ENCODE data around the gene LRRN4CL.
A peak's percentile ranks its signal among the peaks of the same experiment; 100 is the strongest.
"Not testable (repeated sequence)": the region's sequence is repeated elsewhere in the genome, so short reads cannot be mapped to it uniquely, and the experiment has no call there.

LRRN4CL gene

DNA sequence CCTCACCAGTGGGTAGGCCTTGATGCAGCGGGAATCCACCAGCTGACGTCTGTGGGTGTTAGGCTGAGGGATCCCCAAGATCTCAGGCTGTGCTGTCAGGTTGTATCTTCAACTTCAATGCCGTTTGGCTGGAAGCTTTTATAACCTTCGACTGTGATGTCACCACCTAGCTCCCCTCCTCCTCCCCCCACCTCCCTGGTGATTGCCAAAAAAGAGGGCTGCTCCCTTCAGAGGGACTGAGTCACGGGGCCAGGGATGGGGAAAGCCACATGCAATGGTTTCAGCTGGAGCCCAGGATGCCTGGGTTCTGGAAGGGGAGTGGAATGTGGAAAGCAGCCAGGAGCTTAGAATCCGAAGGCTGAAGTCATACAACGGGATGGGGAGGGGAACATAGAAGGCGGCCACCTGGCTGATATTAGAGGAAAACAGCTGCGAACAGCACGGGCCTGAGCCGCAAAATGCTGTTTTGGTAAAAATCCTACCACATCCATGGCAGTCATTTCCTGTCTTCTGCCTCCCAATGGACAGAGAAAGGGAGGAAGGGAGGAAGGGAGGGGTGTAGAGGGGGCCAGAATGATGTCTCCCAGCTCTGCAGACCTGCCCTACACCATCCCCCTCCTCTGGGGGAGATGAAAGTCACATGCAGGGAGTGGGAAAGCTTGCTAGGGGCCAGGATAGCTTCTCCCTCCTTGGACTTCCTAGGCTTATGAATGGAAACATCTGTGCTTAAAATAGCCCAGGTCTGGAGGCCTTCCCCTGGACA is at the start of gene LRRN4CL:
TSS of gene LRRN4CL (minus strand) at position 110 of the 763 bp plus-strand sequence. CDS start 1,022 bp downstream, outside the sequence.
- FAIRE-seq: no peak

GRCh38 chr11:62737196-62737595 is 47.9 kb upstream of the LRRN4CL start:
- no peak for FAIRE-seq

- FAIRE-seq: no peak
Measured at GRCh38 chr11:62732830-62733229, 43.5 kb upstream of the LRRN4CL start.

- not testable (repeated sequence) for FAIRE-seq
Measured at GRCh38 chr11:62730076-62730475, 40.7 kb upstream of the LRRN4CL start.

DNA sequence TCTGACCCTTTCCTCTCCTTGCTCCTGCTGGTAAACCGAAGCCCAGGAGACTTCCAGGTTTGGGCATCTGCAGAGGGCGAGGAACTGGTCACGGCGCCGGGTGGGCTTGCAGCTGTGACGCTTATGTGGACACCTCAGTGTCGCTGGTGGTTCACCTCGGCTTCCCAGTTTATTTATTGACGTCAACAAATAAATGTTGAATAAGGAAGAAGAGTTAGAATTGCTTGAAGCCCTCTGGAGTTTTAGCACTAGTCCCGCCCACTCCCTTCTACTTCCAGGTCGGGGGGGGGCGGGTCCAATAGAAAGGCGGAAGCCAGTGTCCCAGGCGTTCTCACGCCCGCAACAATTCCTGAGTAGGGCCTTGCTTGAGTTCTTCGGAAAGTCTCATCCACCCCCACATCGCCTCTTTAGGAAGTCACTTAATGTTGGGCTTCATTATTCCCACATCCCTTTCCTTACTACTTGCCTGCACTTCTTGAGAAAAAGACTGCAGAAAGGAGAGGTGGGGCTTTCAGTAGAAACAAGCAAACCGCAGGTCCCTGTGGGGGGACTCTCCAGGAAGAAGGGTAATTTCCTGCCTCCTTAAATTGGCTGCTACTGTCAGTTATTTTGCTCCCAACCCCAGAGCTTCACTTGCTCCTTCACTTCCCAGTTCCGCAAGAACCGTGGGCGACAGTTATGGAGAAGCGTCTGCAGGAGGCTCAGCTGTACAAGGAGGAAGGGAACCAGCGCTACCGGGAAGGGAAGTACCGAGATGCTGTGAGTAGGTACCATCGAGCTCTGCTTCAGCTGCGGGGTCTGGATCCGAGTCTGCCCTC is 39.0 kb upstream of the LRRN4CL start, which contains the start of gene TTC9C:
TSS of gene TTC9C (plus strand) at position 316 of the 818 bp plus-strand sequence. CDS start at position 679, 363 bp downstream.
- peak; percentile 39 for FAIRE-seq

- FAIRE-seq: peak; percentile 88
Measured at GRCh38 chr11:62727872-62728170, 38.5 kb upstream of the LRRN4CL start.

- peak; percentile 86 for FAIRE-seq
Measured at GRCh38 chr11:62727165-62727871, 38.0 kb upstream of the LRRN4CL start, which contains the start of gene HNRNPUL2. HNRNPUL2 (minus strand) TSS chr11:62727457; CDS start chr11:62727156, 301 bp downstream.

GRCh38 chr11:62726915-62727164 is 37.5 kb upstream of the LRRN4CL start:
- no peak for FAIRE-seq

DNA sequence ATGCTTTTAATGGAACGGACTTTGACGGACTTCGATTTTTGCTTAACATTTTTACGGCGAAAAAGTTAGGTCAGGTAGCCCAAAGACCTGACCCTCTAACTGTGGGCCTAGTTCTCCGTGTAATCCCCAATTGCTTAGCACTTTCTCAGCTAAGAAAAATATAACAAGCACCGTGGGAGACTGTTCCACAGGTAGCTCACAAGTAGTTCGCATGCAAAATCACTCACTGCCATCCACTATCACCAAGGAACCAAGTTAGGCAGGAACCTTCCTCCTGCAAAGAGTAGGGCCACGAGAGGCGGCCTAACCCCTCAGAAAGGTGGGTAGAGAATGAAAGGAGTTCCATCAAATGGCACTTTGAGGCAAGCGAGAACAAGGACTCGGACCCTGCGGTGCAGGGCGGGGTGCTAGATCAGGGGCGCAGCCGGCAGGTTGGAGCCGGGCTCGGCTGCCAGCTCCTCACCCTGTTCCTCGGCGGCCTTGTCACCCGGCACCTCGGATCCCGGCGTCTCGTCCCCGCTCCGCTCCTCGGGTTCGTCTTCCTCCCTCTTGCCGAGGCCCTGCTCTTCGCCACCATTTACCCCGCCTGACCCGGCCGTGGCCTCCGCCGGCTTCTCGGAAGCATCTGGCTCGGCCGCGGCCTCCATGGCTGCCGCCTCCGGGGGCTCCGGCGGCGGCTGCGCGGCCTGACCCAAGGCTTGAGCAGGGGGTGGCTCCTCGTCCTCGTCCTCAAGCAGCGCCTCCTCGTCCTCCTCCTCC is 37.0 kb upstream of the LRRN4CL start:
- no peak for FAIRE-seq

GRCh38 chr11:62725646-62726045 is 36.3 kb upstream of the LRRN4CL start:
- no peak for FAIRE-seq

DNA sequence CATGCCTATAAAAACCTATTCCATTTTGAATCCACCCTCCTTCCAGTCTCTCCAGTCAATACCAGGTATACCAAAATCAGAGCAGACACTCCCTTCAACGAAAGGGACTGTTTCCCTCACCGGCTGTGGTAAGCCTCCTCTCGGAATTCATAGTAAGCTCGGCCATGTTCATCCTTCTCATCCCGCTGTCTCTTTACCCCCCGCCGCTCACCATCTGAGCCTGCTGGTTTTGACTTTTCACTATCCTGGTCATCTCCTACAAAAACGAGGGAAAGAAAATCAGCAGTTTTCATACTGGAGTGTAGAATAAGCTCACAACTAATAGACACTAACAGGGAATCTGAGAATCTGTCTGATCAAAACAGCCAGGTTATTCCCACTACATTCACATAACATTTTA is 34.8 kb upstream of the LRRN4CL start:
- FAIRE-seq: no peak

DNA sequence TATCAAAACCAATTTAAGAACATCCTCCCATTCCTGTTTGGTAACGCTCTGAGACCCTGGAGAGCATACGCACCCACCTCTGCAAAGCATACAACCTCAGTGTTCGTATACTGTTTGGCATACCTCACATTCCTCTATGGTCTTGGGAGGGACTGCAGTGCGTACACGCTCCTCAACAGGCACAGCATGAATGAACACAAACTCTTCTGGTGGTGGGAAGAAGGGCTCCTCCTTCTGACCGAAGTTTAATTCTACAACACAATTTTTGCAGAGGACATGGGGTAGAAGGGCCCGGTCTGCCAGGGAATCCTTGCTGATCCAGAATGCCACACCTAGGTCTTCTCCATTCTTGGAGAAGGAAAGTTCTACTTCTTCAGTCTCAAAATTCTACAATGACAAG is 32.7 kb upstream of the LRRN4CL start:
- FAIRE-seq: no peak

DNA sequence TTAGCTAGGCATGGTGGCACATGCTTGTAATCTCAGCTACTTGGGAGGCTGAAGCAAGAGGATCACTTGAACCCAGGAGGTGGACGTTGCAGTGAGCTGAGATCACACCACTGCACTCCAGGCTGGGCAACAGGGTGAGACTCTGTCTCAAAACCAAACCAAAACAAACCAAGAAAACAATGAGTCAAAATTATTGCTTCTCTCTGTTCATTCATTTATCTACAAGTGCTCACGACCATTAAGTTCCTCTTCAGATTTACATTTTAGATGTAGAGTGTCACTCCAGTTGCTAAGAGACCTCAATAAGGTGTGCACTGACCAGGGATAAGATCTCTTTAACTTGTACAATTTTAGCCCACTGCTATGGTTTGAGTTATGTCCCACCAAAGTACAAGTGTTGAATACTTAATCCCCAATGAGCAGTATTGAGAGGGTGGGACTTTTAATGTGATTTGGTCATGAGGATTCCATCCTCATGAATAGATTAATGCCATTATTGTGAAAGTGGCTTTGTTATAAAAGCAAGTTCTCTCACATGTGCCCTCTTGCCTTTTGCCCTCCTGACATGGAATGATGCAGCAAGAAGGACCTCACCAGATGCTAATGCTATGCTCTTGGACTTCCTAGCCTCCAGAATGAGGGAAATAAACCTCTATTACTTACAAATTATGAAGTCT is 30.1 kb upstream of the LRRN4CL start:
- FAIRE-seq: no peak

DNA sequence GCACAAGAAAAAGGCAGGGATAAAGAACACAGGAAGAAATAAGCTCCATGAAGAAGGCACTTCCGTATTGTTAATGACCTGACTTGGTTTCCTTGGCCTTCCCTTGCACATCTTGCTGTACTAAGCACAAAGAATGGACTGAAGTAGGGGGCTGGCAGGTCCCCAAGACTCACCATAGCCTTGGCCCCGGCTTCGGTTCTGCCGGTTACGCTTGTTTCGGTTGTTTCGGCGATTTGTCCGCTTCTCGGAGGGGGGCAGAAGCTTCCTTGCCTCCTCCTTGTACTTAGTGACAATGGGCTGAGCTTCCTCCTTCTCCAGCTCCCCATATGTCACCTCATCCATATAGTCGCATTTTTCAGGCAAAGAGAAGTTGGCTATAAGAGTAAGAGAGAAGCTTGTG is 27.5 kb upstream of the LRRN4CL start:
- FAIRE-seq: no peak

DNA sequence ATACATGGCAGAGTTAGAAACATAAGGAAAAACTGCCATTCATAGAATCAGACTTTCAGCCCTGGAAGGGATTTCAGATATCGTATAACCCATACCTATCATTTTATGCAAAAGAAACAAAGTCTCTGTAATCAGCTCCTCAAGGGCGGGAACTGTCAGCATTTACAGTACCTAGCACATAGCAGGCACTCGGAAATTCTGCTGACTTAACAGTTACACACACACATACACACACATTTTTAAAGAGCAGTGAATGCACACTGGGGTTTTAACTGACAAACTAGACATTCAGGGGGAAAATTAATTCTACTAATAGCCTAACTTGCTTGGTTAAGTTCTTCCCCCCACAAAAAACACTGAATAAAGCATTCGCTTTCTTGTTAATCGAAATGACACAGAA is 26.9 kb upstream of the LRRN4CL start:
- FAIRE-seq: no peak

GRCh38 chr11:62715150-62716130 is 26.1 kb upstream of the LRRN4CL start:
- FAIRE-seq: no peak

GRCh38 chr11:62713343-62713742 is 24.0 kb upstream of the LRRN4CL start:
- FAIRE-seq: no peak

GRCh38 chr11:62712861-62713260 is 23.5 kb upstream of the LRRN4CL start:
- no peak for FAIRE-seq

DNA sequence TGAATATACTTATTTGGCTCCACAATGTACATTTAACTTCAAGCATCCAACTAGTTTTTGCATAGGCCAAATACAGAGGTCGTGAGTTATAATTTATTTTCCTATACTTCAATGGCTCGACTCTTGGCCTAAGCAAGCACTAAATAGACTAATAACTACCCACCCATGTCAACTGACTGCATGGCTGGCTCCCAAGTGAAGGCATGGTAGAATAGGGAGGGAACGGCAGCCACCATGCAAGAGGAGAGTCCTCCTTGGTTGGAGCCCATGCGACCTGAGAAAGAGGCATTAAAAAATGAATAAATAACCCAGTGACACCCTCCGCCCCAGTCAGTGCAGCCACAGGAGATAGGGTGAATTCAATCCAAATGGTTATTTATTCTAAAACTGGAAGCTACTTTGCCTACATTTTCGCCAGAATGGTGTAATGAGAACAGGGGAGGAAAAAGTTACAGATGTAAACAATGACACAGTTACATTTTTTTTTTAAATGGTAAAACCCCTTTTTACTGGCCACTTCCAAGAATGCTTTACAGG is 23.0 kb upstream of the LRRN4CL start:
- FAIRE-seq: no peak

DNA sequence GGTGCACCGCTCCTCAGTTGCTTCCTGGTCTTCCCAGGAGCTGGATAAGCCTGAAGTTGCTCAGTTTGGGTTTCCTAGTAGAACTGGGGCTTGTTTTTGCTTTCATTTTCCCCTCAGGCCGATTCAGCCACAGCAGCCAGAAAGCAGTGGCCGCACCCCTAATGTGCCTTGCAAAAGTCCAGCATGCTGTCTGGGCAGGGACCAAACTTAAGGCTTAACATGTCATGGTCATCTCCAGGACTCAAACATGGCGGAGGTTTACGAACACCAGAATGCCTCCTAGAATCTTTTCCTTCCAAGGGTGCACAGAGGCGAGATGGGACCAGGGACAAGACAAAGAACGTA is 20.6 kb upstream of the LRRN4CL start:
- no peak for FAIRE-seq

Measured in endometrium (tissue), 2 donors.